GM23338 (cell line): Measurements from ENCODE around the gene ZHX3.

Experiments
- CREB1 ChIP-seq: fragments of 250-450 bp; sonication (Bioruptor Pico); IDR thresholded peaks from 2 replicates; pipeline ENCODE4 v1.5.0; 2020; ENCODE audit warnings: low read depth, mild to moderate bottlenecking, moderate library complexity
- CTCF ChIP-seq, 2 experiments: fragments of 200-600 bp in 1 of 2; sonication (generic) in 1 of 2; conservative IDR thresholded peaks; 2 replicates each; pipeline versions ENCODE4 v1.5.1 to v1.6.1; 2016 to 2017; ENCODE audit warnings: antibody characterized with exemption in 2 of 2, low read depth in 2 of 2, mild to moderate bottlenecking in 2 of 2, moderate library complexity in 1 of 2
- ETS1 ChIP-seq: IDR thresholded peaks from 2 replicates; pipeline ENCODE4 v1.6.1; 2016; ENCODE audit warnings: antibody characterized with exemption
- EZH2 ChIP-seq: fragments of 200-600 bp; sonication (generic); IDR thresholded peaks from one replicate; pipeline ENCODE4 v1.8.0; 2017; ENCODE audit warnings: antibody characterized with exemption, mild to moderate bottlenecking, low read depth; ENCODE audit not compliant: unreplicated experiment
- EZH2phosphoT487 ChIP-seq: fragments of 200-600 bp; sonication (generic); IDR thresholded peaks from one replicate; pipeline ENCODE4 v1.8.1; 2018; ENCODE audit warnings: antibody characterized with exemption; ENCODE audit not compliant: unreplicated experiment
- JUNB ChIP-seq: IDR thresholded peaks from one replicate; pipeline ENCODE4 v1.6.1; 2016; ENCODE audit warnings: antibody characterized with exemption; ENCODE audit not compliant: unreplicated experiment
- NANOG ChIP-seq: IDR thresholded peaks from 2 replicates; pipeline ENCODE4 v1.6.1; 2016; ENCODE audit warnings: antibody characterized with exemption, borderline replicate concordance
- POLR2AphosphoS5 ChIP-seq: IDR thresholded peaks from 2 replicates; pipeline ENCODE4 v1.6.1; 2016; ENCODE audit warnings: antibody characterized with exemption, low read depth
- REST ChIP-seq: IDR thresholded peaks from one replicate; pipeline ENCODE4 v1.6.1; 2018; ENCODE audit warnings: antibody characterized with exemption; ENCODE audit not compliant: unreplicated experiment
- STAT1 ChIP-seq: IDR thresholded peaks from one replicate; pipeline ENCODE4 v1.6.1; 2016; ENCODE audit warnings: antibody characterized with exemption; ENCODE audit not compliant: unreplicated experiment
- ZNF114 ChIP-seq: fragments of 250-450 bp; sonication (Bioruptor Pico); IDR thresholded peaks from 2 replicates; pipeline ENCODE4 v1.5.0; 2020; ENCODE audit warnings: mild to moderate bottlenecking, moderate library complexity
- ZNF331 ChIP-seq: fragments of 250-450 bp; sonication (Bioruptor Pico); IDR thresholded peaks from 2 replicates; pipeline ENCODE4 v1.5.0; 2020; ENCODE audit warnings: low read depth, mild to moderate bottlenecking, moderate library complexity

GRCh38 chr20:41148942-41149341 is 168.6 kb downstream of the ZHX3 start:
- TF ChIP-seq CTCF (conservative IDR thresholded peaks at IDR 0.05; ENCODE audit: low read depth in 2 of 2) (no peak), EZH2phosphoT487 (no peak), REST (no peak), EZH2 (no peak), ZNF331 (CRISPR knock-in tag) (no peak), JUNB (no peak), POLR2AphosphoS5 (no peak), ZNF114 (CRISPR knock-in tag) (no peak), CREB1 (CRISPR knock-in tag) (no peak), NANOG (no peak), STAT1 (no peak), ETS1 (no peak)
